Measurements from ENCODE around the gene MAP3K2. TPM values are rescaled to one million over a fixed set of nuclear protein-coding genes. Genes with fewer than 3 reads are reported as not detected.

MAP3K2 gene
- total and polyA plus RNA-seq, 10 of the 15 experiments (the other 5 are each of a cell fraction or from before 2014, with no cell fraction given): 2.7 to 39.6 (median 16.1) TPM

GRCh38 chr2:127309468-127309867, 78.3 kb downstream of the MAP3K2 start:
- 99% methylated on average over 4 of the region's 4 CpGs for WGBS (ENCODE audit: insufficient coverage, insufficient replicate concordance, low lambda C conversion rate, missing lambda C conversion rate)
- ATAC-seq (no peak), FAIRE-seq (no peak), DNase-seq (ENCODE audit: low read depth, low spot score) (no peak)
- SMC1A ChIA-PET (ENCODE audit: uncharacterized antibody, unreplicated experiment): interaction anchor here (0.7 to 1.4 kb wide), 3 partner anchors 18 to 102 kb away, joined by 3 read pairs; no protein-coding TSS in a partner anchor
- no peak overlapping the region for H2AFZ ChIP-seq (ENCODE audit: control insufficient read depth, low read depth, low read length)
- H3K27me3 ChIP-seq (replicated peaks in 1 of 2; ENCODE audit: control insufficient read depth in 2 of 2, insufficient read depth in 2 of 2, low read length in 1 of 2): no peaks in the 10 kb centered on the region
- POLR2A ChIA-PET: interaction anchor here (0.7 kb wide), 1 partner anchor 13 kb away, joined by 3 read pairs; no protein-coding TSS in a partner anchor
- H3K79me2 ChIP-seq (ENCODE audit: control insufficient read depth, insufficient read depth, low read length): no peaks in the 10 kb centered on the region
- intact Hi-C loops (cut with micrococcal nuclease; ENCODE audit: unreplicated experiment): no loop called here
- in situ Hi-C loops (cut with MboI): no loop called here
- no TSS peak for BruUV-seq (replicated peaks)
- no peaks in the 10 kb centered on the region for H3K9me3 ChIP-seq (replicated peaks; ENCODE audit: control insufficient read depth, insufficient read depth, low read length)
- CTCF ChIA-PET: interaction anchor here (1.2 kb wide), 1 partner anchor 170 kb away, joined by 6 read pairs; no protein-coding TSS in a partner anchor
- RAD21 ChIA-PET (ENCODE audit: unreplicated experiment): no interaction called here
- TF ChIP-seq YBX1 (IDR thresholded peaks at IDR 0.05) (no peak), NRF1 (conservative IDR thresholded peaks at IDR 0.05; ENCODE audit: low read depth, low read length) (no peak), E2F8 (IDR thresholded peaks at IDR 0.05; ENCODE audit: low read depth, partially characterized antibody) (no peak), PBX3 (IDR thresholded peaks at IDR 0.05; ENCODE audit: insufficient replicate concordance, low read depth, low read length) (no peak)
- peaks cover 22% of the 10 kb centered on the region for H3K4me1 ChIP-seq (ENCODE audit: control insufficient read depth, insufficient read depth, low read length)
- peaks cover 5 to 26% of the 10 kb centered on the region in 2 experiments for H3K36me3 ChIP-seq (ENCODE audit: control insufficient read depth in 2 of 2, insufficient read depth in 2 of 2, low read length in 1 of 2)
- H3K4me3 ChIP-seq: no peak overlapping the region
- H4K20me1 ChIP-seq (ENCODE audit: control insufficient read depth, insufficient read depth): no peaks in the 10 kb centered on the region
- no peak overlapping the region for H3K4me2 ChIP-seq (ENCODE audit: control insufficient read depth, insufficient read depth)
- H3K27ac ChIP-seq (ENCODE audit: control insufficient read depth, insufficient read depth): no peak overlapping the region
- no peak overlapping the region for H3K9ac ChIP-seq (ENCODE audit: control insufficient read depth, insufficient read depth, low read length)
